Ishikawa (cell line): ENCODE measurements around the gene BRAT1.

Source experiments
- CEBPB ChIP-seq: IDR thresholded peaks from 2 replicates; pipeline ENCODE4 v1.6.1; 2012
- CREB1 ChIP-seq: IDR thresholded peaks from 2 replicates; pipeline ENCODE4 v1.6.1; 2012; ENCODE audit warnings: low read depth
- EGR1 ChIP-seq: IDR thresholded peaks from 2 replicates; pipeline ENCODE4 v1.6.1; 2012
- EP300 ChIP-seq: IDR thresholded peaks from 2 replicates; pipeline ENCODE4 v1.6.1; 2012; ENCODE audit warnings: borderline replicate concordance
- FOXM1 ChIP-seq: IDR thresholded peaks from 2 replicates; pipeline ENCODE4 v1.6.1; 2012; ENCODE audit warnings: low read depth, borderline replicate concordance
- MAX ChIP-seq: IDR thresholded peaks from 2 replicates; pipeline ENCODE4 v1.6.1; 2012
- NFIC ChIP-seq: IDR thresholded peaks from 2 replicates; pipeline ENCODE4 v1.6.1; 2012
- RAD21 ChIP-seq: IDR thresholded peaks from 2 replicates; pipeline ENCODE4 v1.6.1; 2012; ENCODE audit warnings: low read depth
- REST ChIP-seq: IDR thresholded peaks from 2 replicates; pipeline ENCODE4 v1.6.1; 2012; ENCODE audit warnings: low read depth, mild to moderate bottlenecking
- TAF1 ChIP-seq: IDR thresholded peaks from 2 replicates; pipeline ENCODE4 v1.6.1; 2012; ENCODE audit warnings: low read depth, mild to moderate bottlenecking
- TCF12 ChIP-seq: IDR thresholded peaks from 2 replicates; pipeline ENCODE4 v1.6.1; 2012; ENCODE audit warnings: low read depth
- TEAD4 ChIP-seq: IDR thresholded peaks from 2 replicates; pipeline ENCODE4 v1.6.1; 2012
- YY1 ChIP-seq: IDR thresholded peaks from 2 replicates; pipeline ENCODE4 v1.6.1; 2012; ENCODE audit warnings: low read depth
- ZBTB7A ChIP-seq: IDR thresholded peaks from 2 replicates; pipeline ENCODE4 v1.6.1; 2012; ENCODE audit warnings: low read depth
- TF ChIP-seq, protein P1 (sequence below): IDR thresholded peaks from 2 replicates; pipeline ENCODE4 v1.6.1; 2012

Gene BRAT1

DNA sequence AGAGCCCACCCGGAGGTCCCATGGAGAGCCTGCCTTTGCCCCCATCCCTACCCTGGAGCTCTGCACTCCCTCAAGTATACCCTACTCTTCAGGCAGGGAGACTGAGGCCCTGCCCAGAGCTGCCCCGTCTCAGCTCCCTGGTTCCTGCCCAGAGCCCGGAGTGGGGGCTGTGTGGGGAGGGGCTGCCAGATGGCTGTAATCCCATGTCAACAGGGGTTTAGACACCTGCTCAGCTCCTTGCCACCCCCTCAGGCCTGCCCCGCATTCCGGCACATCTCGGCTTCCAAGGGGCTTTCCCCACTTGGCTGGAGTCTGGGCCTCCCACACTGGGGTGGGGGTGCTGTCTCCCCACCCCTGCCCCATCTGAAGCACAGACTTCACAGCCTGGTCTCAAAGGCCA, 56.6 kb downstream of the BRAT1 start:
- no peak for TF ChIP-seq YY1
- TF ChIP-seq FOXM1: no peak
- TF ChIP-seq TAF1: no peak
- no peak for TF ChIP-seq NFIC
- TF ChIP-seq, protein P1, sequence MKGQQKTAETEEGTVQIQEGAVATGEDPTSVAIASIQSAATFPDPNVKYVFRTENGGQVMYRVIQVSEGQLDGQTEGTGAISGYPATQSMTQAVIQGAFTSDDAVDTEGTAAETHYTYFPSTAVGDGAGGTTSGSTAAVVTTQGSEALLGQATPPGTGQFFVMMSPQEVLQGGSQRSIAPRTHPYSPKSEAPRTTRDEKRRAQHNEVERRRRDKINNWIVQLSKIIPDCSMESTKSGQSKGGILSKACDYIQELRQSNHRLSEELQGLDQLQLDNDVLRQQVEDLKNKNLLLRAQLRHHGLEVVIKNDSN: no peak
- no peak for TF ChIP-seq EGR1
- TF ChIP-seq EP300: no peak
- no peak for TF ChIP-seq ZBTB7A
- TF ChIP-seq MAX: no peak
- TF ChIP-seq TEAD4: no peak
- TF ChIP-seq RAD21: no peak

GRCh38 chr7:2497500-2498336, 57.6 kb downstream of the BRAT1 start:
- TF ChIP-seq TCF12: no peak

DNA sequence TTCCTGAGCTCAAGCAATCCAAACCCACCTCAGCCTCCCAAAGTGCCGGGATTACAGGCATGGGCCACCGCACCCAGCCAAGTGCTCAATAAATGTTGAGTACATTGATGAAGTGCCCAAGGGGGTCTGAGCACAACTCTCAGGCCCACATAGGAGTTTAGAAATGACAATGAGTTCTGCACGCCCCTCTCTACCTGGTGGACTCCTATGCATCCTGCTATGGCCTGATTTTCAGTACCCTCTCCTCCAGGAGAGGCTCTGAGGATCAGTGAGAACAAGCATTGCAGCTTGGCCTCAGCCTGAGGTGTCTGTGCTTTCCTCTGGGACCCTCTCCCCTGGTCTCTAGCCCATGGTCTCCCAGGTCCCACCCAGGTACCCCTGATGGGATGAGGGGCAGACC, 58.3 kb downstream of the BRAT1 start:
- TF ChIP-seq CEBPB (no peak), MAX (no peak)

- TF ChIP-seq TAF1 (no peak), NFIC (no peak), CREB1 (no peak), CEBPB (no peak), REST (no peak), EGR1 (no peak), RAD21 (no peak)
Measured at GRCh38 chr7:2496375-2496774, 58.9 kb downstream of the BRAT1 start.

DNA sequence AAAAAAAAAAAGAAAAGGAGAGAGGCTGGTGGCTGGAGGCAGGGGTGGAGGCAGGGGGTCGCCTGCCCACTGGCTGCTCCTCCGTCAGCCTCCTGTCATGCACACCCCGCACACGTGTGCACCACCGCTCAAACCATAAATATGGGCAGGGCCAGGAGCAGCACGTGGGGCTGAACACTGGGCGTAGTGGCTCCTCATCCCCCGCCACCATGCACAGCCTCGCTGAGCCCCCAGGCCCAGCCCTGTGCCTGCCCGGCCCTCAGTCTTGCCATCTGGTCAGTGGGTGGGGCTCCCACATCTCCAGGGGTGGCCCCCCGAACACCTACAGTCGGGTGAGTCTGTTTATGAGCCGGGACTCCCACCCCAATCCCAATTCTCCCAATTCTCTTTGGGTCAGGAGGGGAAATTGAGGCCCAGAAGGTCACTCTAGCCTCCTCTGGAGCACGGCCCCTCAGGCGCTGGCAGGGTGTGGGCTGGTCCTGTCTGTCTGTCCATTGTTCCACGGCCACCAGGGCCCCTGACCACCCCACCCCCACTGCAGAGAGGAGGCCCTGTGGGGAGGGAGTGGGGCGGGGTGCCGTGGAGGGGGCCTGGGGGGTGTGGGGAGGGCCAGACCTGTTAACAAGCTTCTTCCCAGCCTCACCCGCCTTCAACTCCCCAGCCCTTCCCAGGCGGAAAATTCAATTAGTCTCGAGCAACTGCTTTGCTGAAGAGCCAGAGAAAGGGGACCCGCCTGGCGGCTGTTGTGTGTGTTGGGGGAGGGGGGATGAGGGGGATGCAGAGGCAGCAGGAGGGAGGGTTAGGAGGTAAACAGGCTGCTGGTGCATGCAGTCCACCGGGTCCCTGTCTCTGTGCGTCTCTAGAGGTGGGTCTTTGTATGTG, 59.7 kb downstream of the BRAT1 start:
- TF ChIP-seq TCF12: no peak
- TF ChIP-seq ZBTB7A: no peak
- TF ChIP-seq RAD21: no peak
- TF ChIP-seq EP300: no peak
- TF ChIP-seq TAF1: no peak
- no peak for TF ChIP-seq NFIC
- TF ChIP-seq, protein P1: no peak
- no peak for TF ChIP-seq REST
